ENCODE measurements around the gene SNRPE.
A peak's percentile ranks its signal among the peaks of the same experiment; 100 is the strongest.
"Not testable (repeated sequence)": the region's sequence is repeated elsewhere in the genome, so short reads cannot be mapped to it uniquely, and the experiment has no call there.

SNRPE gene

GRCh38 chr1:203840208-203840808 is 21.1 kb upstream of the SNRPE start:
- TF ChIP-seq Cebpa-rat (IDR thresholded peaks at IDR 0.05), result no peak
- no peak overlapping the region for H3K4me2 ChIP-seq

GRCh38 chr1:203842559-203842876 is 18.9 kb upstream of the SNRPE start:
- H3K36me3 ChIP-seq, result peaks cover 95% of the 10 kb centered on the region
- H3K4me1 ChIP-seq, result no peaks in the 10 kb centered on the region
- no peak overlapping the region for H3K4me3 ChIP-seq
- H3K27me3 ChIP-seq, result no peaks in the 10 kb centered on the region
- no peak overlapping the region for H3K9ac ChIP-seq
- H3K27ac ChIP-seq, result no peak overlapping the region
- peaks cover 38% of the 10 kb centered on the region for H3K9me3 ChIP-seq
- H4K20me1 ChIP-seq, result peaks cover 20% of the 10 kb centered on the region; the same call in 1 of the 2 replicates
- TF ChIP-seq Cebpa-rat (IDR thresholded peaks at IDR 0.05), result no peak
- no peak overlapping the region for H3K4me2 ChIP-seq

More at GRCh38 chr1:203840208-203840808, 21.1 kb upstream of the SNRPE start:
- Histone ChIP-seq H3K4me1 (no peaks in the 10 kb centered on the region), H3K4me3 (no peak overlapping the region), H3K27ac (no peak overlapping the region), H4K20me1 (peaks cover 11% of the 10 kb centered on the region; the same call in 1 of the 2 replicates), H3K9ac (no peak overlapping the region), H3K36me3 (peaks cover 95% of the 10 kb centered on the region), H3K9me3 (peaks cover 38% of the 10 kb centered on the region), H3K27me3 (no peaks in the 10 kb centered on the region)

- Histone ChIP-seq H4K20me1 (peaks cover 24% of the 10 kb centered on the region; the same call in 1 of the 2 replicates), H3K27ac (no peak overlapping the region), H3K4me2 (no peak overlapping the region), H3K27me3 (no peaks in the 10 kb centered on the region), H3K36me3 (peaks cover 95% of the 10 kb centered on the region), H3K4me3 (no peak overlapping the region), H3K9me3 (peaks cover 38% of the 10 kb centered on the region), H3K4me1 (no peaks in the 10 kb centered on the region), H3K9ac (no peak overlapping the region)
- TF ChIP-seq Cebpa-rat (IDR thresholded peaks at IDR 0.05), result no peak
Observed at GRCh38 chr1:203843435-203843834, 18.0 kb upstream of the SNRPE start.

- not testable (repeated sequence) for H3K27me3 ChIP-seq, H3K9me3 ChIP-seq, H3K4me2 ChIP-seq, H3K4me3 ChIP-seq, H3K27ac ChIP-seq, H3K4me1 ChIP-seq, H3K9ac ChIP-seq
- Histone ChIP-seq H4K20me1 (peaks cover 15% of the 10 kb centered on the region; the same call in 1 of the 2 replicates), H3K36me3 (peaks cover 75% of the 10 kb centered on the region)
Observed at GRCh38 chr1:203853112-203853511, 8.3 kb upstream of the SNRPE start.

- Histone ChIP-seq H3K36me3 (peaks cover 32% of the 10 kb centered on the region), H3K27me3 (no peaks in the 10 kb centered on the region), H3K27ac (no peak overlapping the region), H3K4me3 (no peak overlapping the region), H3K4me1 (peaks cover 7% of the 10 kb centered on the region), H3K4me2 (no peak overlapping the region), H4K20me1 (peaks cover 2% of the 10 kb centered on the region; the same call in 1 of the 2 replicates), H3K9me3 (no peaks in the 10 kb centered on the region), H3K9ac (no peak overlapping the region)
- no peak for TF ChIP-seq Cebpa-rat (IDR thresholded peaks at IDR 0.05)
Observed at GRCh38 chr1:203858055-203858454, 3.3 kb upstream of the SNRPE start.

GRCh38 chr1:203858975-203859374 is 2.4 kb upstream of the SNRPE start:
- Histone ChIP-seq H3K4me3 (no peak overlapping the region), H3K4me2 (no peak overlapping the region), H3K9me3 (no peaks in the 10 kb centered on the region), H3K27ac (no peak overlapping the region), H3K36me3 (peaks cover 36% of the 10 kb centered on the region), H3K9ac (no peak overlapping the region), H4K20me1 (peaks cover 7% of the 10 kb centered on the region; the same call in 1 of the 2 replicates), H3K27me3 (no peaks in the 10 kb centered on the region), H3K4me1 (peaks cover 13% of the 10 kb centered on the region)
- TF ChIP-seq Cebpa-rat (IDR thresholded peaks at IDR 0.05), result no peak

GRCh38 chr1:203860396-203861025 is 888 bp upstream of the SNRPE start:
- no peaks in the 10 kb centered on the region for H3K27me3 ChIP-seq
- H3K4me2 ChIP-seq, result peak overlapping the region; percentile 46
- H3K9me3 ChIP-seq, result no peaks in the 10 kb centered on the region
- H3K4me1 ChIP-seq, result peaks cover 13% of the 10 kb centered on the region
- H3K9ac ChIP-seq, result peak overlapping the region; percentile 52; the same call in 1 of the 2 replicates
- H3K4me3 ChIP-seq, result no peak overlapping the region
- peaks cover 18% of the 10 kb centered on the region; the same call in 1 of the 2 replicates for H4K20me1 ChIP-seq
- peak overlapping the region; percentile 21; the same call in 1 of the 2 replicates for H3K27ac ChIP-seq
- H3K36me3 ChIP-seq, result peaks cover 36% of the 10 kb centered on the region
- TF ChIP-seq Cebpa-rat (IDR thresholded peaks at IDR 0.05), result no peak

- no peak for TF ChIP-seq Cebpa-rat (IDR thresholded peaks at IDR 0.05)
- H3K36me3 ChIP-seq, result peaks cover 98% of the 10 kb centered on the region
Observed at GRCh38 chr1:203867802-203868201, 6.4 kb downstream of the SNRPE start.

GRCh38 chr1:203870245-203870644 is 8.8 kb downstream of the SNRPE start:
- Histone ChIP-seq H3K4me3 (no peak overlapping the region), H4K20me1 (peaks cover 69% of the 10 kb centered on the region), H3K4me2 (no peak overlapping the region), H3K36me3 (peaks cover 98% of the 10 kb centered on the region), H3K27ac (no peak overlapping the region), H3K4me1 (no peaks in the 10 kb centered on the region), H3K9me3 (no peaks in the 10 kb centered on the region), H3K27me3 (no peaks in the 10 kb centered on the region), H3K9ac (no peak overlapping the region)
- no peak for TF ChIP-seq Cebpa-rat (IDR thresholded peaks at IDR 0.05)

More at GRCh38 chr1:203867802-203868201, 6.4 kb downstream of the SNRPE start:
- no peak overlapping the region for H3K4me3 ChIP-seq
- H4K20me1 ChIP-seq, result peaks cover 85% of the 10 kb centered on the region
- H3K27me3 ChIP-seq, result no peaks in the 10 kb centered on the region
- H3K27ac ChIP-seq, result no peak overlapping the region
- no peak overlapping the region for H3K4me2 ChIP-seq
- no peak overlapping the region for H3K9ac ChIP-seq
- H3K9me3 ChIP-seq, result no peaks in the 10 kb centered on the region
- H3K4me1 ChIP-seq, result peaks cover 8% of the 10 kb centered on the region

GRCh38 chr1:203871114-203871880 is 9.9 kb downstream of the SNRPE start:
- no peak overlapping the region for H3K9ac ChIP-seq
- H3K9me3 ChIP-seq, result no peaks in the 10 kb centered on the region
- H3K36me3 ChIP-seq, result peaks cover 94% of the 10 kb centered on the region
- H3K4me3 ChIP-seq, result no peak overlapping the region
- H3K27me3 ChIP-seq, result no peaks in the 10 kb centered on the region
- no peak overlapping the region for H3K27ac ChIP-seq
- H4K20me1 ChIP-seq, result peaks cover 61% of the 10 kb centered on the region
- TF ChIP-seq Cebpa-rat (IDR thresholded peaks at IDR 0.05), result no peak
- no peak overlapping the region for H3K4me2 ChIP-seq
- H3K4me1 ChIP-seq, result no peaks in the 10 kb centered on the region
